HG03354 (cell line): ENCODE measurements around the gene DDX23.

ENCODE experiments used
- ATAC-seq: cut with Tn5 transposase; IDR thresholded peaks from one replicate; pipeline ENCODE4 v1.9.1; 2021; ENCODE audit warnings: mild to moderate bottlenecking; ENCODE audit not compliant: unreplicated experiment, poor library complexity, severe bottlenecking

DDX23 gene

DNA sequence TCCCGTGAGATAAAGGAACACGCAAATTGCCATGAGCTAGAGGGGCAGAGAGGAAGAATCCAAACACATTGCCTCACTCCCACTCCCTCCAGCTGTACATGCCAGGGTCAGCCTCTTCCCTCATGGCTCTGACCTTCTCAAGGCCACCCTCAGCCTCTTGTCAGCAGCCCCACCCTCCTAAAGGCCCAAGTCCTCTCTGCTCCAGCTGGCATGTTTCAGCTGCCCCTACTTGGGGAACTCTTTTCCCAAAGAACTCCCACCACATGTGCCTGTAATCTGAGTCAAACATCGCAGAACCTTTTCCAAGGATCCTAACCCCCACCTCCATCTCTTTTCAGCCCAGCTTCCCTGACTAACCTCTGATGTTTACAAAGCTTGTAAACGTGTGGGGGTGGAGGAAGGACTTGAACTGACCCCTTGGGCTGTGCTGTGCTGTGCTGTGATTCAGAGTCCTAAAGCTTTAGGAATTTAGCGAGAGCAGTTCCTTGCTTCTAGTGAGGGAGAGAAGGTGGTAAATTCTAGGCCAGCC is 41.0 kb downstream of the DDX23 start:
- no peak for ATAC-seq

GRCh38 chr12:48807981-48808380 is 44.0 kb downstream of the DDX23 start:
- ATAC-seq: no peak

- no peak for ATAC-seq
These were observed 48.3 kb downstream of the DDX23 start for GRCh38 chr12:48803675-48804074.

DNA sequence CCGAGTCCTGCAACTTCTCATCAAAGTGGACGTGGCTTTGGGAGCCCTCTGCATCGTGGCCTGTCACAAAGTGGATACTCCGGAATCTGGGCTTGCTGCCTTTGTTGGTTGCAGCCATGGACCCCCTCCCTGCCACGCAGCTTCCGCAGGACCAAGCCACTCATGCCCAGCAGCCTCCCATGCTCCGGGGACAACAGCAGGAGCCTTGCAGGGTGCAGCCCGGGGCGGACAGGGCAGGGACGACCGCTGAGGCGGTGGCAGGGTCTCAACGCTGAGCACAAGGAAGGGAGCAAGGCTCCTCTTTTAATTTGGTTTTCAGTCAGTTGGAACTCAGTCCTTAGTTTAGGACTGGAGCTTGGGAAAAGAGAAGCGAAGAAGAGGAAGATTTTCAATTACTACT is 51.0 kb downstream of the DDX23 start:
- no peak for ATAC-seq

- no peak for ATAC-seq
These were observed 51.5 kb downstream of the DDX23 start for GRCh38 chr12:48800457-48800856.

GRCh38 chr12:48796976-48797375 is 55.0 kb downstream of the DDX23 start:
- ATAC-seq: no peak

GRCh38 chr12:48795550-48796455 is 56.2 kb downstream of the DDX23 start:
- peak; percentile 54 for ATAC-seq

GRCh38 chr12:48794870-48795269 is 57.1 kb downstream of the DDX23 start:
- no peak for ATAC-seq

- no peak for ATAC-seq
These were observed 58.3 kb downstream of the DDX23 start for GRCh38 chr12:48793696-48794095.

DNA sequence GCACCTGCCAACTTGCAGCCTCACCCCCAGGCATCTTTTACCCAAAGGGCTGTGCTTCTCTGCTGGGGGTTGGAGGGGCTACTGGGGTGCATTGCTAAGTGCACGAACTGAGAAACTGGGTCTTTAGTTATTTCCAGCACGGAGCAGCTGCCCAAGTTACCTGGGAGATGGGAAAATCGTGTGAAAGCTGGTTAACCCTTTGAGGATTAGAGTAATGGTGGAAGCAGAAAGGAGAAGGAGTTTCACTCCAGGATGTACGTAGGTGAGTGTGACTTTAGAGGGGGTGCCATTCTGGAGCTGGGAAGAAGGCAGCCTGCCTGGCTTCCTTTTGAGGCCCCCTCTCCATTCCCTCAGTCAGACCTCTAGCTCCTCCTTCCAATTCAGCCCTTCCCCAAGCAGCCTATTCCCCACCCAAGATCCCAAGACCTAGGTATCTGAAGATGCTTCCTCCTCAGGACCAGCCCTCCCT is 62.1 kb downstream of the DDX23 start:
- no peak for ATAC-seq

- peak; percentile 59 for ATAC-seq
These were observed 62.8 kb downstream of the DDX23 start, which contains the start of gene ADCY6 for GRCh38 chr12:48788854-48789775. Gene ADCY6 (minus strand): TSS chr12:48789089. CDS start chr12:48783434, 5,655 bp downstream.

- peak; percentile 35 for ATAC-seq
These were observed 63.5 kb downstream of the DDX23 start for GRCh38 chr12:48788524-48788853.

DNA sequence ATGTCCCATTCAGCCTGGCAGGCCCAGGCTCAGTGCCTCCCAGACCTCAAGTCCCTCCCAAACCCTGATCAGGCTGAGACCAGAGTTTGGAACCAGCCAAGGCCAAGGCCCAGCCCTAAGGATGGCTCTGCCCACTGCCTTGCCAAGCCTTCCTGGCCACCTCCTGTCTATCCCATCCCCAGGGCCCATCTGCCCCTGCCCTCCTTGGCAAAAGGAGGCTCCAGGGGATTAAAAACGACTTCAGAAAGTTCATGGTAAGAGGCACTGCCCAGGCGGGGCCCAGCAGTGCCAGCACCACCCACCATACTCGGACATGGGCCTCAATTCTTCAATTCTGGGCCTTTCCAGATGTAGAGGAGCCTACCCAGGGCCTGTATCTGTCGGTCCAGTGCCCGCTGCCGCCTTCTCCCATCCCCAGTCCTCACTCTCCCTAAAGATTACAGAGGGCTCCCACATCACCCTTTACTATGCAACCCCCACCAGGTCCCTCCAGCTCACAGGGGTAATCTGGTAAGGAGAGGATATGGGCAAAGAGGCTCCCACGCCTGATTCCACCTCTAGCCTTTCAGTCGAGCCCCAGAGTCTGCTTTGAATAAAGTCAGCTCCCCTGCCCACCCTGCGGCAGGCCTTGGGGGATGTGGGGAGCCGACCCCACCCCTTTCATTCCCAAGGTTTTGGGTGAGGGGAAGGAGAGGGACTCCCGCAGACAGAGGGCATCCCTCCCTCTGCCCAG is 64.0 kb downstream of the DDX23 start:
- no peak for ATAC-seq

- no peak for ATAC-seq
These were observed 65.1 kb downstream of the DDX23 start for GRCh38 chr12:48786591-48787544.

DNA sequence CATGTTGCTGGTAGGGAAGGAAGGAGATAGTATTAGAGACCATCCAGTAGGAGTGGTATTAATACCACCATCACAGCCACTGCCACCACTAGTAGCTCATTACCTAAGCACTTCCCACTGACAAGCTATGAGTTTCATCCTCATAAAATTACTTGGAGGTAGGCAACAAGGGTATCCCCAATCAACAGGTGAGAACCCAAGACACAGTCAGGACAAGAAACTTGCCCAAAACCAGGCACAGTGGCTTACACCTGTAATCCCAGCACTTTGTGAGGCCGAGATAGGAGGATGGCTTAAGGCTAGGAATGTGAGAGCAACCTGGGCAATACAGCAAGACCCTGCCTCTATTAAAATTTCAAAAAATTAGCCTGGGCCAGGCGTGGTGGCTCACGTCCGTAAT is 68.5 kb downstream of the DDX23 start:
- ATAC-seq: no peak

- no peak for ATAC-seq
These were observed 69.2 kb downstream of the DDX23 start for GRCh38 chr12:48782457-48783395.

DNA sequence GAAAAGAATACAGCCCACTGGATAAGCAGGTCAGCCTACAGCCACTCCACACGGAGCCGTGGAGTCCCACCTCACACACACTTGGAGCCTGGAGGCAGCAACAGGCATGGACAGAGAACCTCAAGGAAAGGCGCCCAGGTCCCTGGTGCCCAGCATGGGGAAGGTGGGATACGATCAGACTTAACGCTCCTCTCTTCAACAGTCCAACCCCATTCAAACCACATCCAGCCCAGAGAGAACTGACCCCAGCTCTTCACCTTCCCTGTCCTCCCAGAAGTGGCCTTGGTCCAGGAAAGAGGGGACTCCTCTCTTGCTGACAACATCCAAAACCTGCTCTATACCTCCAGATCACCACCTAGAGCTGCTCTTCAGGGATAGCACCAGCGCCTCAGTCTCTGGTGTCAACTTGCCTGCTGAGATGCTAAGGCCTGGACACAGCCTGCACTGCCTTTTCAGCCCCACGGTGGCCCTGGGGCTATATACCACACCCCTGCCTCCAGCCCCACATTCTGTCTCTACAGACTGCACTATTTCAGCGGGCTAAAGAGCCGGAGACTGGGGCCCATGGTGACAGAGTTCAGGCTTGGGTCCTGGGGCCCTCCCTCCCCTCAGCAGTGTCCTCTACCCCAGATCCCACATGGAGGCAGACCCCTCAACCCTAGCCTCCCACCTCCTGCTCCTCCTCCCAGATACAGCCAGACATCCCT is 70.1 kb downstream of the DDX23 start:
- no peak for ATAC-seq
